Epidermal melanocyte (primary cell): ENCODE measurements around the gene RALGDS.
"Not testable (repeated sequence)": the region's sequence is repeated elsewhere in the genome, so short reads cannot be mapped to it uniquely, and the experiment has no call there.

ENCODE experiments used
- DNase-seq: peaks from one replicate; pipeline ENCODE4 v3.0.0; 2011; ENCODE audit warnings: low spot score; ENCODE audit not compliant: insufficient read length

The RALGDS gene

GRCh38 chr9:133070985-133071384 is 50.1 kb downstream of the RALGDS start:
- not testable (repeated sequence) for DNase-seq

- DNase-seq = not testable (repeated sequence)
These were observed 50.5 kb downstream of the RALGDS start for GRCh38 chr9:133070500-133070961.

GRCh38 chr9:133068431-133068830 is 52.6 kb downstream of the RALGDS start:
- not testable (repeated sequence) for DNase-seq

- DNase-seq = no peak
These were observed 53.2 kb downstream of the RALGDS start for GRCh38 chr9:133067813-133068212.

- no peak for DNase-seq
These were observed 54.0 kb downstream of the RALGDS start for GRCh38 chr9:133067006-133067405.

GRCh38 chr9:133066181-133066983 is 54.7 kb downstream of the RALGDS start:
- no peak for DNase-seq

- DNase-seq = no peak
These were observed 56.0 kb downstream of the RALGDS start for GRCh38 chr9:133065070-133065388.

- DNase-seq = no peak
These were observed 56.6 kb downstream of the RALGDS start for GRCh38 chr9:133064241-133065069.

GRCh38 chr9:133063500-133064231 is 57.4 kb downstream of the RALGDS start:
- no peak for DNase-seq

- DNase-seq = no peak
These were observed 57.9 kb downstream of the RALGDS start for GRCh38 chr9:133063159-133063499.

- not testable (repeated sequence) for DNase-seq
These were observed 58.5 kb downstream of the RALGDS start for GRCh38 chr9:133062569-133062968.

- not testable (repeated sequence) for DNase-seq
These were observed 59.3 kb downstream of the RALGDS start, which contains the start of gene CEL for GRCh38 chr9:133061764-133062145. Gene CEL, plus strand, starts transcription at chr9:133061981. Its CDS starts 22 bp downstream, at chr9:133062003.

GRCh38 chr9:133061019-133061763 is 59.8 kb downstream of the RALGDS start:
- not testable (repeated sequence) for DNase-seq

- DNase-seq = no peak
These were observed 60.6 kb downstream of the RALGDS start for GRCh38 chr9:133060417-133060841.

- DNase-seq = no peak
These were observed 61.4 kb downstream of the RALGDS start for GRCh38 chr9:133059623-133060022.

- no peak for DNase-seq
These were observed 62.3 kb downstream of the RALGDS start for GRCh38 chr9:133058550-133059320.

GRCh38 chr9:133058071-133058470 is 63.0 kb downstream of the RALGDS start:
- no peak for DNase-seq

- no peak for DNase-seq
These were observed 63.5 kb downstream of the RALGDS start for GRCh38 chr9:133057553-133057952.

GRCh38 chr9:133057006-133057405 is 64.0 kb downstream of the RALGDS start:
- no peak for DNase-seq

GRCh38 chr9:133056533-133056932 is 64.5 kb downstream of the RALGDS start:
- DNase-seq = no peak
